HG02943 (cell line): ENCODE measurements around the gene RNGTT.
"Not testable (repeated sequence)": the region's sequence is repeated elsewhere in the genome, so short reads cannot be mapped to it uniquely, and the experiment has no call there.

ENCODE experiments used
- ATAC-seq: cut with Tn5 transposase; IDR thresholded peaks from one replicate; pipeline ENCODE4 v1.9.1; 2021; ENCODE audit warnings: mild to moderate bottlenecking, low read depth, moderate library complexity; ENCODE audit not compliant: unreplicated experiment

RNGTT gene

GRCh38 chr6:88914895-88915598 lies 48.4 kb downstream of the RNGTT start:
- ATAC-seq: no peak

- ATAC-seq: no peak
Measured at GRCh38 chr6:88914180-88914579, 49.2 kb downstream of the RNGTT start.

GRCh38 chr6:88913471-88913870 lies 49.9 kb downstream of the RNGTT start:
- no peak for ATAC-seq

GRCh38 chr6:88910922-88911778 lies 52.3 kb downstream of the RNGTT start:
- ATAC-seq: no peak

GRCh38 chr6:88908598-88909548 lies 54.5 kb downstream of the RNGTT start:
- no peak for ATAC-seq

- ATAC-seq: not testable (repeated sequence)
Measured at GRCh38 chr6:88907148-88907547, 56.3 kb downstream of the RNGTT start.

- no peak for ATAC-seq
Measured at GRCh38 chr6:88899569-88900316, 63.7 kb downstream of the RNGTT start.

- no peak for ATAC-seq
Measured at GRCh38 chr6:88895911-88896310, 67.5 kb downstream of the RNGTT start.

GRCh38 chr6:88890860-88891845 lies 72.3 kb downstream of the RNGTT start:
- no peak for ATAC-seq

- no peak for ATAC-seq
Measured at GRCh38 chr6:88890394-88890793, 73.0 kb downstream of the RNGTT start.

- ATAC-seq: no peak
Measured at GRCh38 chr6:88884361-88884760, 79.1 kb downstream of the RNGTT start.

GRCh38 chr6:88882536-88882935 lies 80.9 kb downstream of the RNGTT start:
- no peak for ATAC-seq

- no peak for ATAC-seq
Measured at GRCh38 chr6:88881451-88881850, 82.0 kb downstream of the RNGTT start.

- no peak for ATAC-seq
Measured at GRCh38 chr6:88880021-88880420, 83.4 kb downstream of the RNGTT start.

GRCh38 chr6:88877893-88878292 lies 85.5 kb downstream of the RNGTT start:
- no peak for ATAC-seq

- ATAC-seq: no peak
Measured at GRCh38 chr6:88872962-88873361, 90.5 kb downstream of the RNGTT start.

GRCh38 chr6:88871498-88871897 lies 91.9 kb downstream of the RNGTT start:
- ATAC-seq: no peak

GRCh38 chr6:88870717-88871330 lies 92.6 kb downstream of the RNGTT start:
- no peak for ATAC-seq
